ENCODE data around the gene ZNF536.

Gene ZNF536

GRCh38 chr19:30364866-30365800, 7.1 kb upstream of the ZNF536 start:
- no peak for DNase-seq

- no peak for DNase-seq
Measured at GRCh38 chr19:30366282-30366681, 5.9 kb upstream of the ZNF536 start.

- no peak for DNase-seq
Measured at GRCh38 chr19:30367006-30367405, 5.2 kb upstream of the ZNF536 start.

GRCh38 chr19:30367421-30367820, 4.8 kb upstream of the ZNF536 start:
- DNase-seq = no peak

- DNase-seq = no peak
Measured at GRCh38 chr19:30369833-30370232, 2.4 kb upstream of the ZNF536 start.

DNA sequence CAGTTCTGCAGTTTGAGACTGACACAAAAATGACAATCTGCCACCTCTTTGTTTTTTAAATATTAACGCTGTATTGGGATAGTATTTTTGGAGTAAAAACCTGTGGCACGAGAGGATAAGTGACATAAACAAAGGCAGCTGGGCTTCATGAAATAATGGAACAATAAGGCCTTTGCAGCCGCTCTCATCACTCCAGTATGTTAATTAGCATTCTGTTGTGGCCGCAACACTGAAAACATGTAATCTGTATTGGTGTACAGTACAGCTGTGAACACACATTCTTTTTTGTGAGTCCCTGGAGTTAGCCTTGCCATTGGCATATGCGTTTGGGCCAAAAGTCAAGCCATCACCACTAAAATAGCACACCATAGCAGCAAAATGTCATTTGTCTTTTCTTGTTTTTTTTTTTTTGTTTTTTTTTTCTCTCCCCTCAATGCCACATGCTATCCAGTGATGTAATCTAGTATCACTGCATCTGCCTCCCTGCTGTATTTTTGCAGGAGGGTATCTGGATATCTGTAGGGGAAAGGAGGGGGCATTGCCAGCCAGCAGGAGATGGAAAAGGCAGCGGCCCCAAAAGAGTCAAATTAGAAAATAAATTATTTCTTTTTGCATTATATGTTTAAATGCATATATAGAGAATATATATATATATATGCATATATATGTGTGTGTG, 885 bp upstream of the ZNF536 start:
- no peak for DNase-seq

- DNase-seq = no peak
Measured at GRCh38 chr19:30373593-30373992, 1.4 kb downstream of the ZNF536 start.

- no peak for DNase-seq
Measured at GRCh38 chr19:30374539-30374864, 2.3 kb downstream of the ZNF536 start.

- no peak for DNase-seq
Measured at GRCh38 chr19:30374865-30375552, 2.8 kb downstream of the ZNF536 start.

DNA sequence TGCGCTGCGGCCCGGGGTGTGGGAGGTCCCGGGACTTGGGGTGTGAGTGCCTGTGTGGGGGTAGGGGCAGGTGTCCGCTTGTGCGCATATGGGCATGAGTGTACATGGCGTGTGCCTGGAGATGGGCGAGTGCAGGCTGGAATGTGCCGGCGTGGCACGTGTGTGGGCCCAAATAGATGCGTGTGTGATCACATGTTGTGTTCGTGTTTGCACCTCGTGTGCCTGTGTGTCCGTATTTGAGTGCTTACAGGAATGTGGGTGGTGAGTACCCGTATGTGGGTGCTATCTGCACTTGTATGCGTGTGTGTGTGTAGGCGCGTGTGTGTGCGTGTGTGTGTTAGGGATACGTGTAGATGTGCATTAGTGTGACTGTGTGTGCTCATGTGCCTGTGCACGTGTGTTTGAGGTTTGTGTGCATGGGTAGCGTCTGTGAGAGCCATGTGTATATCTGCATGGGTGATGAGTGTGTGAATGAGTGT, 3.4 kb downstream of the ZNF536 start:
- no peak for DNase-seq

DNA sequence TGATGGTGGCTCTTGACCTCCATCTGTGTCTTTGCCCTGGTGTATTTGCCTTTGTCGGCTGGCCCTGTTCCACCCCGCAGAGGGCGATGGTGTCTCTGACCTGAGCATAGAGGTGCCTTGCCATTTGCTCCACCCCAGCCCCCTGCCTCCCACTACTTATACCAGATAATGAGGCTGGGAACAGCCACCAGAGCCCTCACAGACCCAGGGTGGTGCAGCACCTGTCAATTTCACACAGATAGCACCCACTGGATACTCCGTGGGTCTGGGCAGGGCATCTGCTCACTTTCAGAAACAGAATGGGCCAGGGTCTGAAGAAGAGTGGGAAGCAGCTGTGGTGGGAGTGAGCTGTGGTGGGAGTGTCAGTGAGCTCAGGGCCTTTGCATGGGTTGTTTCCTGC, 4.1 kb downstream of the ZNF536 start:
- DNase-seq = no peak

GRCh38 chr19:30376826-30377425, 4.7 kb downstream of the ZNF536 start:
- DNase-seq = no peak

GRCh38 chr19:30378701-30379100, 6.5 kb downstream of the ZNF536 start:
- no peak for DNase-seq

DNA sequence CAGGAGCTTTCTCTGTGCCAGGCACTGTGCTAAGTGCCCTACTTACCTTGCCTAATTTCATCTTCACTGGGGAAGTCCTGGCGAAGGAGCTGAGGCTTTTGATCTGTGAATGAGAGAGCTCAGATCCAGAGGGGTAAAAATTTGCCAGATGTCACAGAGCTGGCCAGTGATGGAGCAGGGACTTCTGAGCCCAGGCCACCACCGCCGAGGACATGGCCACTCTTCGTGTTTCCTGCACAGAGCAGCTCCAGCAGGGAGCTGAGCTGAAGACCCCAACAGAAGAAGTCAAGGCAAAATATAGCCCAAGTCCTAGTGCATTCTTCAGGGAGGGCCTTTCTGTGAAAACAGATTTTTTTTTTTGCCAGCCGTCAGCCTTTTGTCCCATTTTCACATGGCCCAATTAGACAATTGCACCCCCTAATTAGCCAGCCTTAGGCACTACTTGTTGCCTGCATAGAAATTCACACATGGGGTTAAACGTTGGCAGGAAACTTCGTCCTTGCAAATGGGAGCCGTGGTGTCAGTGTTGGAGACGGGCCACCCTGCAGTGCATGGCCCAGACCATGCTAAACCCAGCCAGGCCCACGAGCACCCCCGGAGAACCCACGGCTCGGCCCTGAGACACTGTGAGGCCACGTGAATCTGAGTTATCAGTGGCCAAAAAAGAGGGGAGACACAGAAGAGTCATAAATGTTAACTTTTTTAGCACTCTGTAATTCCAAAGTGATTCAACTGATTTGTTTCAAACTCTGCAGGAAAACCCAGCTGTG, 7.8 kb downstream of the ZNF536 start:
- no peak for DNase-seq

- DNase-seq = no peak
Measured at GRCh38 chr19:30381366-30381765, 9.2 kb downstream of the ZNF536 start.

GRCh38 chr19:30385174-30385573, 13.0 kb downstream of the ZNF536 start:
- DNase-seq = no peak

DNA sequence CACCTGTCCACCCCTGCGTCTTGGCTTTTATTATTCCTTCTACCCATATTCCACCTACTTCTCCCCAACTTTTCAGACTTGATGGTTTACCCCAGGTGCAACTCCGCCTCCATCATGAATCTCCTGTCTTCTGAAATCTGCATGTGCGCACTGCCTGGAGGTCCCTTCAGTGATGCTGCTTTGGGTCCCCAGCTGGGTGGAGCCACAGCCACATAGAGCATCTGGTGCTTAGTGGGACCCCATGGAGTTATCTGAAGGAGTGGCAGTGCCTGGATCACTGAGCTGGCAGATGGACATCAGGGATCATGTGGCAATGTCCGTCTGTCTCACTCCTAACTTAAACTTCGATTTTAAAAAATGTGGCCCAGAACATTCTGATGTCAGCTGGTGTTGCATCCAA, 13.5 kb downstream of the ZNF536 start:
- no peak for DNase-seq

GRCh38 chr19:30386551-30387143, 14.5 kb downstream of the ZNF536 start:
- DNase-seq = no peak

DNA sequence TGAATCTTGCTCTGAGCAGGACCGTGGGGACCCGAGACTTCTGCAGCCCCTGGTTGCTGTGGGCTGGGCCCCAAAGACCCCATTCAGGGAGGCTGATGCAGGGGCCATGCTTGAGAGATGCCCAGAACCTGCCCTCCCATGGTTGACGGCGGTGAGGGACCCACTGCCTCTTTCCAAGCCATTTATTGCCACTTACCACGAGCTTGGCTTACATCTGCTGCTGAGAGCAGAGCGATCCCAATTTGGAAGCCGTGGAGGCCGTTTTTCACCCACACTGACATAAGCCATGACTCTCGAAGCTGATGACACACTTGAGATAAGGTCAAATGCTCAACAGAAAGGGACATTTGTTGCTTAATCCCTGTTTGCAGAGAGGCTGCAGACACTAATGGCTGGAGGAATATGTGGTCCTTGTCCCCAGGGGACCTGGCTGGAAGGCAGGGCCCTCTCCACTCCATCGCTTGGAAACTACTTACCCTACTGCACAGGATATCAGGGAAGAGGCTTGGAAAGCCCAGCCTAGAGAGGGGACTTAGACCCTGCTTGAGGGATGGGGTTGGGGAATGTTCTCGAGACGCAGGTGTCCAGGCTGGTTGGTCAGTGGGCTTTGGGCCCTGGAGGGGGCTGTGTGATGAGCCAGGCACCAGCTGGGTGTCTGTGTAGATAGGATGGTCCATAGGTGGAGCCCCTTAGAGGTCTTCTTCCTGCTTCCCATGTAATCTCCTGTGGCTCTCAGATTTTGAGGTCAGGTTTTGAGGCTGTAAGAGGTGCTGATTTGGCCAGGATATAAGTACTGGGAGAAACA, 15.3 kb downstream of the ZNF536 start:
- no peak for DNase-seq

GRCh38 chr19:30388327-30388726, 16.1 kb downstream of the ZNF536 start:
- no peak for DNase-seq

- DNase-seq = no peak
Measured at GRCh38 chr19:30388819-30389218, 16.6 kb downstream of the ZNF536 start.
